Iris pigment epithelial cell (primary cell): Measurements from ENCODE around the gene DRC7.
A peak's percentile ranks its signal among the peaks of the same experiment; 100 is the strongest.
"Not testable (repeated sequence)": the region's sequence is repeated elsewhere in the genome, so short reads cannot be mapped to it uniquely, and the experiment has no call there.

Experiments
- DNase-seq: peaks from one replicate; pipeline ENCODE4 v3.0.0-alpha.2; 2011; ENCODE audit warnings: low read depth

Gene DRC7

DNA sequence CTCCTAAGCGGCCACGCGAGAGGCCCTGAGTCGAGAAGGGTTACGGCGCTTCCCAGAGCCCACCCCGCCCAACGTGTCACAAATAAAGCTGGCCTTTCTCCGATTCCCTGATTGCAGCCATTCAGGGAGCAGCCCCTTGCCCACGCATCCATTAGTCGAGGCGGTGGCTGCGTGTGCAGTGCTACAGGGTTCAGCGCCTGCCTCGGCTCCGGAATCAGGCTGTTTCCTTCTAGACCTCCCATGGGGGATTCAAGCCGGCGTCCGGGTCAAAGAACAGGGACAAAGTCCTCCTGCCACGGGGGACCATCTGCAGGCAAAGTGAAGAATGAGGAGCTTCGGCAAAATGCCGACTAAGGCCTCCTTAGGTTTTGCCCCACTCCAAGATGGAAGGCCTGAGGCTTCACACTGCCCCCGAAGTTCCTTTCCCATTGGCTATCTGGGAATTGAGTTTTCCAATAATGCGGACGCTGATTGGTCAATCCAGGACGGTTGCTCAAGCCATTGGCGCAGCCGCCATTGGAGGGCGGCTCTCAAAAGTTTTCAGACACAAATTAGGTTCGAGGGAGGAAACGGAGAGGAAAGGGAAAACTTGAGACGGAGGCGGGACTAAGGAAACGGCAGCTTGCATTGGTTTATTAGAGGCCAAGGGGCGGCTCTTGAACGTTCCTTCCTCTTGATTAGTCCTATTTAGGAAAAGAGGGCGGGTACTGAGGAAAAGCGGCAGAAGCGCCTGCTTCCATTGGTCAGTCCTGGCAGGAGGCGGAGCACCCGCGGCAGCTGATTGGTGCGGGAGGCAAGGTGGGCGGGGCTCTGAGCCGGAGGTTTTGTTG, 40.5 kb downstream of the DRC7 start:
- DNase-seq: peak; percentile 100

DNA sequence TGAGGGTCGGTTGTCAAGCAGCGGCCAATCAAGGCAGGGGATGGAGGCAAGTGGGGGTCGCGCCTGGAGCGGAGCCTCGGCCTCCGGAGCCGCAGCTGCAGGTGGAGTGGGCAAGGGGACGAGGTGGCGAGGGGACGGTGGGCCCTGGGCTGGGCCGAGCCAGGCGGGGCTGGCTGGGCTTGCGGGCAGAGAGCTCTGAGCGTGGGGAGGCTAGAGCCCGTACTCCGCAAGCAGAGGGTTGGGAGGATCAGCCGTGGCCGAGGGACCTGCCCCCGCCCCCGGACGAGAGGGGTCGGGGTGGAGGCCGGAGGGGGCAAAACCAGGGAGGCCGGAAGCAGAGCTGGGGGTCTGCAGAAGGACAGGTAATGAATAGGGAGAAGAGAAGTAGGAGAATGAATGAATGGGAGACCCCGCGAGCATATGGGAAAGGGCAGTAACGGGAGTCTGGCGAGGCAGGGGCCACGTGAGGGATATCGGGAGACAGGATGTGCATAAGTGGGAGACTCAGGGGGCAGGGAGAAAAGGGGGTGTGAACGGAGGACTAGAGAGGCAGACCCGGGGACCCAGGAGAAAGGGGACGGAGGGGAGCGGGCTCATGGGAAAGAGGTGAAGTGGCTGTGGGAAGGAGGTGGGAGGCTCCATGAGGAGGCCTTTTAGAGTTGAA, 41.3 kb downstream of the DRC7 start, which contains the start of gene KATNB1:
TSS of gene KATNB1 (plus strand) at position 16 of the 664 bp plus-strand sequence. CDS start 1,474 bp downstream, outside the sequence.
- peak; percentile 30 for DNase-seq

DNA sequence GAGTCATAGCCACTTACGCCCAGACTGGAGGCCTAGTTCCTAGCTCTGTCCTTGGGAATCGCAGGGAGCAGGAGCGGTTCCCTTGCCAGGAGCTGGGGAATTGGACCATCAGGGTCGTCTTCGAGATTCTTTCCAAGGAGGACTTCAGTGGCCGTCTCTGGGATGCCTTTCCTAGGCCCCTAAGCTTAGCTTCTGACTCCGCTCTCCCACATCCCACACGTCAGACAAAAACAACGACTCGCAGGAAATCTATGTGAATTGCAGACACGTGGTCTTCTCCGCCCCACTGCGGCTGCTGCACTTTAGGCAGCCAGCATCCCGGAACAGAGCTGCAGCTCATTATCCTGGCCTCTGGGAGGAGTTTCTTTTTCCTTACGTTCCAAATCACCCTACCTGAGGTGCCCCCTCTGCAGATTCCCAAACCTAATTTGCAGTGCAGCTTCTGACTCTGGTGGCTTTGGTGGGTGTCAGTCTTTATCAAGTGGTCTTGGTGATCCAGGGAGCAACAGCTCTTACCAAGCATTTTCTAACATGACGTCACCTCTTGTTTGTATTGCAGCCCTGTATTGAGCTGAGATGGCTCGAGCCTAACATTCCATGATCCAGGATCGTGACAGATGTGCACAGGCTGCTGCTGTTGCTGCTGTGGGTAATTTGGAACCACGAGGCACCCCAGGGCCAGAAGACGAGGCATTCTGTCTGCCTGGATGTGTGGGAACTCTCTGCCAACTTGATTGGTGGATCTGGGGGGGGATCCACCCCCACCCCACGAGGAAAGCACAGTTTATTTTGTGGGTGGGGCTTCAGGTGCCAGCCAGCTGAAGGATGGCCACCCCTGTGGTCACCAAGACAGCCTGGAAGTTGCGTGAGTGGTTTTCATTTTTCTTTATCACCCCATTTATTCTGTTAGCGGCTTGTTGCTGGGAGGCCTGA, 42.1 kb downstream of the DRC7 start:
- peak; percentile 86 for DNase-seq

DNA sequence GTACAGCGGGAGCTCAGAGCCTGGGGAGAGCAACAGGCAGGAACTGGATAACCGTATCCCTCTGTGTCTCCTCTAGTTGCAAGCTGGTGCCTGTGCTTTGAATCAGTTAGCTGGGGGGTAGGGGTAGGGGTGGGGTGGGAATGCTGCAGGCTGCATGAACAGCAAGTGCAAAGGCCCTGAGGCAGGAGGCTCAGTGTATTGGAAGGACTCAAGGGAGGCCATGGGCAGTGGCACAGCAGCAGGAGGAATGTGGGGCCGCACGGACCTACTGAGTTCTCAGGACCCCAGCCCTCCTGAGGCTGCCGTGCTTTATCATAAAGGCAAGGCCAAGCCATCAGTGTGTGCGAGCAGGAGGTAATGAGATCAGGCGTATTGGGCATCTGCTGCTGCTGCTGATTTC, 44.2 kb downstream of the DRC7 start:
- no peak for DNase-seq

DNA sequence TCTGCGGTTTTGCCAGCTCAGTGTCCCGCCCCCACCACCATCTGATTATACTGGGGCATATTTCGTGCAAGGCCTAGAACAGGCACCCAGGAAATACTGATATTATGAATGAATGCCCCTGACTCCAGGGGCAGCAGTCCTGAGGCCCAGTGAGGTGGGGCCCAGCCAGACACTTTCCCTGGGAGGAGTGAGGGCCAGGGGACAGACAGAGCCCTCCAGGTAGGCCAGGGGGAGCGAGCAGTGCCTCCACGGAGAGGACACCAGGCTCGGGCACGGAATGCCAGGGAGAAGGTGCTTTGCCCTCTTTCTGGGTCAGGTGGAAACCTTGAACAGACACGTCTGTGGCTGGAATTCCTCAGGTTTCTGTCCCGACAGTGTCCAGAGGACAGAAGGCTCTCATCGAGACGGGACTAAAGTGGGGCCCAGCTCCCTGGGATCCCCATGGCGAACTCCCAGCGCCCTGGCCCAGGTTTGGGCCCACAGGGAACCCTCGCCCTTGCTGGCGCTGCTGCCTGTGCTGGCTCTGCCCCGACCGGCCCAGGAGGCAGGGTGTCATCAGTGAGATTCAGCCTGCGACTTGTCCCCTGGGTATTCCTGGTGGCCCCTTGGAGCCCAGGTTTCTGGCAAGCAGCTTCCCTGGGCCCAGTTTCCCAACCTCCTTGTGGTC, 45.3 kb downstream of the DRC7 start:
- DNase-seq: no peak

DNA sequence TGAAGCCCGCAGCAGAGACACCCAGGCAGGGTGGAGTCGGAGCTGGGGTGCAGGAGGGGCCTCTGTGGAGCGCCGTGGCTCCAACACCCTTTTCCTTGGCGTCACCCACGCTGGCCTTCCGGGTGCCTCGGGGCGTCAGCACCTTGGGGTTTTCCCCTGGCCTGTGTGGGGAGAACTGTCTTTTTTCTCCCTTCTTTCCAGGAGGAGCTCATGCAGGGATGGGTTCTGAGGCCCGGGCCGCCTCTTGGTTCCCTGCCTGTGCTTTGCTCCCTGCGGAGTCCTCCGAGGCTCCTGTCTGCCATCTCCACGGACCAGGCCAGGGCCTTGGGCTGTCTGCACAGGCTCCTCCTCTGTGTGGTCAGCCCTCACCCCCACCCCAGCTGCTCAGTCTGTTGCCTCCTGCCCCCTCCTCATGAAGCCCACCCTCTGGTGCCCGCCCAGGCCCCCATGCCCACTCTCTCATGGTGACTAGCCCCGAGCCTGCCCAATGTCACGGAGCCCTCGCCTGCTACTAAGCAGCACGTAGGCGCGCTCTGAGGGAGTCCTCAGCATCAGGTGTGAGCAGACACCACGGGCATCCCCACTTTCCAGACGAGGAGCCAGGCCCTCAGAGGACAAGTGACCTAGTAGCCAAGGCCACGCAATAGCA, 45.9 kb downstream of the DRC7 start:
- DNase-seq: no peak

DNA sequence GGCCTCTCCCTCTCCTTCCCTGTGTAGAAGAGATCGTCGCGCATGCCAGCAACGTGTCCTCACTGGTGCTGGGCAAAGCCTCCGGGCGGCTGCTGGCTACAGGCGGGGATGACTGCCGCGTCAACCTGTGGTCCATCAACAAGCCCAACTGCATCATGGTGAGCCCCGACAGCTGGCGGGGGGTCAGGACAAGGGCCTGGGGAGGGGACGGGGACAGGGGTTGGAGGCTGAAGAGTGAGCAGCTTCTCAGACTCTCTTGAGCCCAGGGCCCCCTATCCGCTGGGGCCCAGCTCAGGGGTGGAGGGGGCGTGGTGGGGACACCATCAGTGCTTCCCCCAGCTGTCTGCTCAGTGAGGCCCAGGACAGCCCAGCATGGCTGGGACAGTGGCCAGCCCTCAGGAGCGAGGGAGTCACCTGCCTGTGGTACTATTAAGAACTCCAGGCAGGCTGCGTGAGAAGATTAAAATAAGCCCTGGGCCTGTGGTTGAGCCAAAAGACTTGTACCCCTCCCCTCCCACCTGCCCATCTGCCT, 47.1 kb downstream of the DRC7 start:
- no peak for DNase-seq

DNA sequence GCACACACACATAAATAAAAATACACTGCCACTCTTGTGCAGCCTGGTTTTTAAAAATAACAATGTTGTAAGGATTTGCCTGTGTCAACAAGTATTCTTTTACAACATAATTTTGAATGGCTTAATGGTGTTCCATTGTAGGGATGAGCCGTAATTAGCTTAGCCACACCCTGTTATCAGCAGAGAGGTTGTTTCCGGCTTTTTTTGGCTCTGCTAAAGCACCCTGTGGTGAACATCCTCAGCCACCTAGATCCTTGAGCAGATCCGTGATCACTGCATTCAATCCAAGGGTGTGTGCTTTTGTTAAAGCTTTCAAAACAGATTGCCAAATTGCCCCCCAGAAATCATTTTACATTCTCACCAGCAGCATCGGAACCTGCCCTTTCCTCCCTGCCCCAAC, 47.9 kb downstream of the DRC7 start:
- DNase-seq: no peak

DNA sequence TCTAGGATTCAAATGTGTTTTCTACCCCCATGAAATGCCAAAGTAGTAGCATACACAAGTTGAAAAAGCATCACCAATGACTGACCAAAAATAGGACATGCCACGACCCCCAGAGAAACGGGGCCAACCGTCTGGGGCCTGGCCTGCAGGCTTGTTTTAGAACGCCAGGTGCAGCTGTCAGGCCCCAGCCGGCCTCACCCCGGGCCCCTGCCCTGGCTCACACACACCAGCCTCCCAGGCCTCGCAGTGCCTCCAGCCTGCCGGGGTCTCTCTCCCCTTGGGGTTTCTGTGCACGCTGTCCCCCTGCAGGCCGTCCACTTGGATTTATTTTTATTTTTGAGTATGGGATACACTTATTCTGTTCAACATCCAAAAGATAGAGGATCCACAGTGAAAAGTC, 48.9 kb downstream of the DRC7 start:
- no peak for DNase-seq

DNA sequence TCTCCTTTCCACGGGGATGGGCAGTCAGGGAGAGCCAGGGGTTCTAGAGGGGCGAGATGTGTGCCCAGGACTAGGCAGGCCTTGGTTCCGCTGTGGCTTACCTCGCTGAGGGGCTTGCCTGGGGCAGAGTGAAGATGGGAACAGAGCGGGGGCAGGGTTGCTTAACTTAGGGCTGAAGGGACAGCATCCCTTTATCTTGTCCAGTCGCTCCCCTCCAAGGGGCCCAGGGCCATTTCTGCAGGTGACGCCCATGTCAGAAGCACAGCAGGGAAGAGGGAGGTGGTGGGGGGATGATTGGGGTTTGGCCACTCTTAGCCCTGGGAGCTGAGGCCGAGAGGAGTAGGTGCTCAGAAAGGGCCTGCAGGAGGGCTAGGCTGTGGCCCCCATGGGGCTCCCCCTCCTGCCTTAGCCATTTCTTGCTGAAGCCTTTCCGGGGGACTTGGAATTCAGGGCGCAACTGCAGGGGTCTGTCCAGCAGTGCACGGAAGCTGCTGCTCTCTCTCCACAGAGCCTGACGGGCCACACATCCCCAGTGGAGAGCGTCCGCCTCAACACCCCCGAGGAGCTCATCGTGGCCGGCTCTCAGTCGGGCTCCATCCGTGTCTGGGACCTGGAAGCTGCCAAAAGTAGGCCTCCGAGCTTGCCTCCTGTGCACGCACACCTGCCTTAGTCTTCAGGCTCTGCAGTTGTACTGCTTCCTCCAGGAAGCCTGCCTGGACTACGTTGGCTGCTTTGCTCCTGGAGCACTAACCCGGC, 49.5 kb downstream of the DRC7 start:
- no peak for DNase-seq

DNA sequence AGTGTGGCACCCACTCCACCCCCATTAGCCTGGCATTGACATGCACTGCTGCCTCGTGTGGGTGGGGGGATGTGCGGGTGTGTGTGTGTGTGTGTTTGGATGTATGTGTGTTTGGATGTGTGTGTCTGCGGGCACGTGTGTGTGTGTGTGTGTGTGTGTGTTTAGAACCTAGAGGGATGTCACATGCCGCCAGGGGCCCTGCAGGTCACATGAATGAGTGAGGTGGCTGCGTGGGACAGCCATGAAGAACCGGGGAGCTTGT, 50.0 kb downstream of the DRC7 start:
- DNase-seq: no peak

DNA sequence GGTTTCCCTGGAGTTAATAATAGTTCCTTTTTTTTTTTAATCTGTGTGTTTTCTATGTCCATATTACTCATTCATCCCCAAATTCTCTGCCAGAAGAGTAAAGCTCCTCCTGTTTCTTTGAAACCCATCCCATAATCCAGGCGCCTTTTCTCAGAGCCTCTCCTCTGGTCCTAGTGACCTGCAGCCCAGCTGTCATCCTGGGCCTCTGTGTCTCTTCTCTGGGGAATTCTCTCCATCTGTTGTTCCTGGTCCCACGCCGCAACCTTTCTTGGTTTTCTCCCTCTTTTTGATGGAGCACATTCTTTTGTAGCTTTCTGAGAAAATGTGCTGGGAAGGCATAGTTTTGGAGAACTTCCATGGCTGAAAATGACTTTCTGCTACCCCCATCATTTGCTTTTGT, 51.2 kb downstream of the DRC7 start:
- no peak for DNase-seq

DNA sequence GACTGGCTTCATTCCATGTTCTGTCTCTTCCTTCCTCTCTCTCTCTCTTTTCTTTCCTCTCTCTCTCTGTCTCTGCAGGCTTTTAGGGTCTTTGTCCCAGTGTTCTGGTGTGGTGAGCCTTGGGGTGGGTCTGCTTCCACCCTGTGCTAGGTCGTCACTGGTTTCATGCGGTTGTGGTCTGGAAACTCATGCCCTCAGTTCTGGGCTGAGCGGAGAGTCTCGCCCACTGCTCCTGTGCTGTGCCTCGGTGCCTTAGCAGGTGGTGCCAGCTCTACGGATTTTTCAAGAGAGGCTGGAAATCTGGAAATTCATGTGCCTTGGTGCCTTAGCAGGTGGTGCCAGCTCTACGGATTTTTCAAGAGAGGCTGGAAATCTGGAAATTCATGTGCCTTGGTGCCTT, 51.7 kb downstream of the DRC7 start:
- not testable (repeated sequence) for DNase-seq

DNA sequence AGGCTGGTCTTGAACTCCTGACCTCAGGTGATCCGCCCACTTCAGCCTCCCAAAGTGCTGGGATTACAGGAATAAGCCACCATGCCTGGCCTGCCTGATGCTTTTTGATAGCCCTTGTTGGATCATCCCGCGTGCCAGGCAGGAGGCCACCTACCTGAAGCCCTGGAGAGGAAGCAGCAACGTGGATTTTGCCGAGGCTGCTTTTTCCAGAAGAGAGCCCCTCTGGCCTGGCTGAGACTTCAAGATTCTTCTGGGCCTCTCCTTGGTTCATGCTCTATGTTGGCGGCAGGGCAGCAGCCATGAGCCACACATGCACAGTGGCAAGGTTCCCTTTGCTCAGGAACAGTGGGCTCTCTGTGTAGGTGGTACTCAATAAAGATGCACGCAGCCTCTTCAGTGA, 52.5 kb downstream of the DRC7 start:
- no peak for DNase-seq

DNA sequence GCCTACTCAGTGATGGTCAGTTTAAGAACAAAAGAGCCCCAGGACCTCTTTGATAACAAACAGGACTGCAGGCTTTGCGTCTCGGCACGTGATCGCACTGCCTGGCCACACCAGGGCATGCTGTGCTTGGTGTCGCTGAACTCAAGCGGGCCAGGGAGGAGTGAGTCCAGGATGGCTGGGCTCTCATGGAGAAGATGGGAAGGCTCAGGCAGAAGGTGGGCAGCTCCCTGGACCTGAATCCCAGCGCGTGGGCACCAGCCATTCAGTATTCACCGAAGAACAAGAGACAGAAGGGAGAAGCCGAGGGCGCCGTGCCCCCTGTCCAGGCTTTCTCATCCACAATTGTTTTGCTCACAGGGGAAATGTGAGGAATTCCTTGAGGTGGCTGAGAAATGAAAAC, 52.9 kb downstream of the DRC7 start:
- no peak for DNase-seq

DNA sequence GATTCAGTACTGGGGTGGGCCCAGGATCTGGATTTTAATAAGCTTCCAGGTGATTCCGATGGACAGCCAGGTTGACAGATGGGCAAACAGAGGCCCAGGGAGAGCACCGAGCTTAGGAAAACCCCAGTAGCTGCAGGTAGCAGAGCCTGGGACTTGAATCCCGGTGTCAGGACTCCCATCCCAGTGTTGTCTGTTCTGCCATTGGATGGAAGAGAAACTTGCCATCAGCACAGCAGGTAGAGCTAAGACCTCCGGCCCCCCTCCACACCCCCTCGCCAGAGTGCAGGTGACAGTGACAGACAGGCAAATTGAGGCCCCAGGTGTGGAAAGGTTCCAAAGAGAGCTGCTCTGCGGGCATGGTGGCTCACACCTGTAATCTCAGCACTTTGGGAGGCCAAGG, 53.4 kb downstream of the DRC7 start:
- DNase-seq: no peak

DNA sequence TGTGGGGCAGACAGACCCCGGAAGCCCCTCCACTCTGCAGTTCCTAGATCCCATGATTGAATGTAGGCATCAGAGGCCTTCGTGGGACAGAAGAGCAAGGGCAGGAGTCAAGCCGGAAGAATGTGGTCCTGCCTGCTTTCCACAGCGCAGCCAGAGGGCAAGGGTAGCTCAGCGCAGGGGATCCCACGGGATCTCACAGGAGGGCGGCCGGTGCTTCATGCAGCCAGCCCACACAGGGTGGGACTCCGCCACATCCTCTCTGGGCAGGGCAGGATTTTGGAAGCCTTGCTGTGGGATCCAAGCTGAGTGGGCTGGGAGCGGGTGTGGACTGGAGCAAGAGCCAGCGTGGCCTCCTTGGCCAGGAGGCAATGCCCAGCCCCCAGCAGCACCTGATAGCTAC, 54.0 kb downstream of the DRC7 start:
- no peak for DNase-seq

DNA sequence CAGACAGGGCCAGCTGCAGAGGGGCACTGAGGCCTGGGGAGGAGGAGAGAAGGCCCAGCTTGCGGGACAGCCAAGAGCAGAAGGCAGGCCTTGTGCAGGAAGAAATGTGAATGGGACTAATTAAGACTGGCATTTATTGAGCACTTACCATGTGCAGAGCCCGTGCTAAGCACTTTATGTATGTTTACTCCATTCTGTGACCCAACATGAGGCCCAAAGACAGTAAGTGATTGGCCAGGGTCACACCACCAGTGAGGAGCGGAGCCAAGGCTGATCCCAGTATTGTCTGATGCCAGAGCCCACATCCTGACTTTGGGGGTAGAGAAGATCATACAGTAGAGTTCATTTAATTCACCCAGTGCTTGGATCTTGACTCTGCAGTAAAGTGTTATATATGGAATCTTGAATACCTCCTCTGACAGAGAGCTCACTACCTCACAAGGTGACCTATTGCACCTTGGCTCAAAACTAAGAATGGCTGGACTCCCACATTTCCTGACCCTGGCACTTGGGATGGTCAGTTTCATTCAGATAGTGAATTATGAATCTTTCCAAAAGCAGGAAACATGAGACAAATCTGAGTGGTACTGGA, 54.6 kb downstream of the DRC7 start:
- DNase-seq: no peak

DNA sequence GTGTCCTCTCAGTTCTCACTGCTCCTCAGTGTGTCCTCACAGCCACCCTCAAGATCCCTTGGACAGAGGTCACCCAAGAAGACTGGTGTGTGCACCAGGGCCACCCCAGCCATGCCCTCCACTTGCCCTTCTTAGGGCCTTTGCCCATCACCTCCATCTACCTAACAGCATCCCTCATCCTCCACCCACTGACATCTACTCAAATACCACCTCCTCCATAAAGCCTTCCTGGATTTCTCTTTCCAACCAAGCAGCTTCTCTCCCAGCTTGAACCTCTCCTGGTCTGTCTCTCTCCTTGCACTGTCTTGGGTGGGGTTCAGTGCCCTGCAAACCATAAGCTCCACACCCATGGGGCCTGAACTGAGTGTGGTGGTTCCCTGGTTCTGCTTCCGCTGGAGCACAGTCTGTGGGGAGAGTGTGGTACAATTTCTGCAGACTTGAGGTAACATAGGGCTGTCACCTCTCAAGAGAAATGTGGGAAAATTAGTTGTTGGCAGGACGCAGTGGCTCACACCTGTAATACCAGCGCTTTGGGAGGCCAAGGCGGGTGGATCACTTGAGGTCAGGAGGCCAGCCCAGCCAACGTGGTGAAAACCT, 55.3 kb downstream of the DRC7 start:
- no peak for DNase-seq
